HG03432 (cell line): Measurements from ENCODE around the gene CHID1.

ENCODE experiments used
- ATAC-seq: cut with Tn5 transposase; IDR thresholded peaks from one replicate; pipeline ENCODE4 v1.9.1; 2021; ENCODE audit warnings: mild to moderate bottlenecking, moderate library complexity; ENCODE audit not compliant: unreplicated experiment

Gene CHID1

GRCh38 chr11:933142-933851 is 22.7 kb upstream of the CHID1 start:
- ATAC-seq: no peak

DNA sequence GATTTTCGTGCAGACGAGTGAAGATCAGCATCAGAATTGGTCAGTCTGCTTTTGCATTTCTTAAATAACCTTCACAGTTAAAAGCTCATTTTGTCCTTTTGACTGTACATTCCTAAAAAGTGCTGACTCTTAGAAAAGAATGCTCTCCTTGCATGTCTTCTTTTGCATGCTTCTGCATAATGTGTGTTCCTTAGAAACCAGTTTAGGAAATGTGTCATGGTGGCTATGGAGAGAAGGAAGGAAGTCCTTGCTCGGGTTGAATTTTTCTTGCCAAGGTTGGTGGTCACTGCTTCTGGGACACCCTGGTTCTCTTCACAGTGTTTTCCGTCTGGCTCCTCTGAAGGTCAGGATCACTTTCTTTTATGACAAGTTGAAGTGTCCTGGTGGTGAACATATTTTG is 21.8 kb upstream of the CHID1 start:
- ATAC-seq: no peak

DNA sequence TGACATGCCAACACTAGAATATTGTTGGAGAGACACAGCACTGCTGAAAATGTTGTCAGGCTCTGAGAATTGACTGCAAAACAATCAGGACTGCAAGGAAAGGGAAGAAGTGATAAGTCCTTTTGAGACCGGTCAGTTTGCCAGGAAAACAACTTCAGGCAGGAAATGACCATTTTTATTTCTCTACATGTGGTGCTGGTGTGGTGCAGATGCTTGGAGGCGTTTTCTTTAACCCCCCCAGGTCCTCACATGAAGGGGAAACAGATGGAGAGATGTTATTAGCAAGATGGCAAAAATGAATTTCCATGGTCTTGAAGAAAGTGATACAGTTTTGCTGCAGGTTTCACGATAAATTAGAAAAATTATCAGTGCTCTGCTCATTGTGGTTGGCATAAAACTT is 20.8 kb upstream of the CHID1 start:
- no peak for ATAC-seq

GRCh38 chr11:929405-929804 is 18.8 kb upstream of the CHID1 start:
- no peak for ATAC-seq

DNA sequence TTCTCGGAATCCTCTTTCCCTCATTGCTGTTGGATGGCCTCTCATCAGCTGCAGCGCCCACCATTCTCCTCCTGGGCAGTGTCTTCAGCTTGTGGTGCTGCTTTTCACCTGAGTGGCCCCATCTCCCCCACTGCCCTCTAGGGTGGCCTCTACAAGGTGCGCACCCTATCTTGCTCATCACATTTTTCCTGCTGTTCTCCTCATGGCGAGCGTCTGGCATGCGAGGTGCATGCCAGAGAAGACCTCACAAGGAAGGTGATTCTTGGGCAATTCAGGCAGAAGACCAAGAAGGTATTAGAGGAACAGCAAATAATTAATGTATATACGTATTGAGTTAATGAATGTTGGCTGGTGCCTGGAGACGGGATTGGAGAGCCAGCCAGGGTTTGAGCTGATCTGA is 18.2 kb upstream of the CHID1 start:
- ATAC-seq: no peak

- no peak for ATAC-seq
These were observed 17.3 kb upstream of the CHID1 start for GRCh38 chr11:927871-928270.

DNA sequence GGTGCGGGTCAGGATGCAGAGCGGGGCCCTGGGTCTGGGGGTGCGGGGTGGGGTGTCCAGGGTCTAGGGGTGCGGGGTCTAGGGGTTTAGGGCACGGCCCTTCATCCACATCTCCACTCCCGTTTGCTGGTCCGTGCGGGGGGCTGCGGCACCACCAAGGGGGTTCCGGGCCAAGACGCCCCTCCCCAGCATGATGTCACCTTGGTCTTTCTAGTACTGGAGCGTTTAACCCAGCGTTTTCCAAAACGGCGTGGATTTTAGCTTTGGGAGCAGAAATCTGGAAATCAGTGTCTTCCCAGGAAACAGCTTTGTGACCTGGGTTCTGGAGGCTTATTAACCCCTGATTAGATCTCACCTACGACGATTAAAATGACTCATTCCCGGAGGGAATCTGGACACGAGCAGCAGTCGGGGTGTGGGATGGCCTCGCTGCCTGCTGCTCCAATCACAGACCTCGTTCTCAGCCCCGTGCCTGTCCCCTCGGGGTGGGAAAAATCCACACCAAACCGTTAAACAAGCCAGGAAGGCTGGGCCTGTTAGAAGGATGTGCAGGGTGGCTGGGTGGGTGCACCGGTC is 15.8 kb upstream of the CHID1 start:
- no peak for ATAC-seq

GRCh38 chr11:925496-926301 is 15.1 kb upstream of the CHID1 start, which contains the start of gene AP2A2:
Gene AP2A2, plus strand, starts transcription at chr11:925870. Its CDS starts 152 bp downstream, at chr11:926022.
- peak; percentile 79 for ATAC-seq

GRCh38 chr11:925158-925495 is 14.5 kb upstream of the CHID1 start:
- ATAC-seq: no peak

DNA sequence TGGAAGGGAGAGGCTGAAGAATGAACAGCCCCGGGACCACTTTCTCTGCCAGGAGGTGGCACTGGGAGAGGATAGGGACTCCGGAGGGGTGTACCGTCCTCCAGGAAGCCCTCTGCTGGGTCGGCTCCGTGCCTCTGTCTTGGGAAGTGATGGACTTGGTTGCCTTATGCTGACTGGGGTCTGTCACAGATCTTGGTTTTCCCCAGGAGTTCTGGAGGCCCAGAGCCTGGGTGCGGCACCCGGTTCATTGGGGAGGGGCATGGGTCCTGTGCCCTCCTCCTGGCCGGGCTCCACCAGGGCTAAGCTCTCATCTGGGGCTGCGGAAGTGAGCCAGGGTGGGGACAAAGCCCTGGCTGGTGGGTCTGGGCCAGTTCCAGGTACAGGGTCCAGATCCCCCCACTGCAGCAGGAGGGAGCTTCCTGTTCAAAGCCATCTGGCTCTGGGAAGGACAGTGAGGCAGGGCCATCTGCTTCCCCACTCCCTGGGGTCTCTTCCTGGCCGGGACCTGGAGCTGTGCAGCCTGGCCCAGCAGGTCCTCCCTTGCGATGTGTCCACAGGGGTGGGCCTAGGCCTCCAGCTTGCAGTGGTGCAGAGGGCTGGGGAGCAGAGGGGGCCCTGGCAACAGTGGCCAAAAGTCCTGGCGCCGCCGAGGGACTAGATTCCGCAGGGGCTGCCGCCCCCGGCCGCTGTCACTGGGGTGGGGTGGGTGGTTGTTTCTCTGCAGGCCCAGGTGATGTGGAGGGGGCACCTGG is 14.0 kb upstream of the CHID1 start:
- no peak for ATAC-seq

GRCh38 chr11:923691-924405 is 13.2 kb upstream of the CHID1 start:
- ATAC-seq: no peak

GRCh38 chr11:921921-922678 is 11.5 kb upstream of the CHID1 start:
- ATAC-seq: no peak

DNA sequence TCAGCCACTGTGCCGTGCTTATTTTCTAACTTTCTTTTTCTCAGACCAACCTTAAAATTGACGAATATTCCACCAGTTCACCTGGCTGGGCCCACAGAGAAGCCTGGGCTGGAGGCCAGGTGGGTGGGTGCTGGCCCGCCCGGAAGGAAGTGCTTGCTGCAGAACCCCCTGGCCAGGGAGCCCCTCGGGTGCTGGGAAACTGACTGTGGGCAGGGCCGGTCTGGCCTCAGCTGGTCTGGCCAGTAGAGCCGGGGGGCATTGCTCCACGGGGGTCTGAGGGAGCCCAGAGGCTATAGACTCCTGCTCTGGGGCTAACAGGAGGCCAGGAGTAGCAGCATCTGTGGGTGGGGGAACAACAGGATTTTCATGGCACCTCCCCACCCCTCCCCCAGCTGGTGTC is 6.8 kb upstream of the CHID1 start:
- ATAC-seq: no peak

DNA sequence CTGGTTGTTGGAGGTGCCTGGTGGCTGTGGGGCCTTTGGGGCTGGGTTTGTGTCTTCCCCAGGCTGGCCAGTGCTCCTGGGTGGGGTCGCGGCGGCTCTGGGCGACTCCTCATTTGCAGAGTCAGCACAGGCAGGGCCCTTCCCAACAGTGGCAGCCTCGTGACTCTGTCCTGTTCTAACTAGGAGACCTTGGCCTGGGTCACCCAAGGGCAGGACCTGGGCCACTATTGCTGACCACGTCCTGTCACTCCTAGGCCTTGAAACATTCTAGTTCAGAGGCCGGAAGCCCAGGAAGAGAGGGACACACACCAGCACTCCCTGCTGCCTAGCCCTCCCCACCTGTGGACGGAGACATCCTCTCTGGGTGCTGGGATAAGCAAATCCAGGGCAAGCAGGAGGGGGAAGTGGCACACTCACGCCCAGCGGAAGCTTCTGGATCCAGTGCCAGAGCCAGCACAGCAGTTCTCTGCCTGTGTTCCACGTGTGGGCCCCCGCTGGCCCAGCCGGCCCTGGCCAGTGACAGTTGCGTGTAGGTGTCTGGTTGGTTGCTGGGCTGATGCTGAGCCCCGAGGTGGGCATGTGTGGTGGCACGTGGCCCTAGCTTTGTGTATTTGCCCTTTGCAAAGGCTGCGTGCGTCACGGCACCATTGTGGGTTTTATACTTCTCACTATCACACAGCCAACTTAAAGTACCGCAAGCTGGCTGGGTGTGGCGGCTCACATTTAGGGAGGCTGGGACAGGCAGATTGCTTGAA is 4.3 kb upstream of the CHID1 start:
- ATAC-seq: no peak

GRCh38 chr11:914204-914603 is 3.6 kb upstream of the CHID1 start:
- ATAC-seq: no peak

GRCh38 chr11:913043-913442 is 2.4 kb upstream of the CHID1 start:
- ATAC-seq: no peak

- ATAC-seq: no peak
These were observed 1.7 kb upstream of the CHID1 start for GRCh38 chr11:912266-912665.

DNA sequence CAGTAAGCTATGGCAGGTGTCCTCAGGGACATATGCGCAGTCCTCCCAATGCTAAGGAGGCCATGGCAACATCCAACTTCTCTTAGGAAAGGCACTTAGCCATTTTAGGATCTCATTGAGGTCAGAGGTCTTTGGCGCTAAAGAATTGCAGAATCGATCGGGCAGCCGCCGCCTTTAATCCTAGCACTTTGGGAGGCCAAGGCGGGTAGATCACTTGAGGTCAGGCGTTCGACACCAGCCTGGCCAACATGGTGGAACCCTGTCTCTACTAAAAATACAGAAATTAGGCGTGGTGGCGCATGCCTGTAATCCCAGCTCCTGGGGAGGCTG is 1.2 kb upstream of the CHID1 start:
- no peak for ATAC-seq

DNA sequence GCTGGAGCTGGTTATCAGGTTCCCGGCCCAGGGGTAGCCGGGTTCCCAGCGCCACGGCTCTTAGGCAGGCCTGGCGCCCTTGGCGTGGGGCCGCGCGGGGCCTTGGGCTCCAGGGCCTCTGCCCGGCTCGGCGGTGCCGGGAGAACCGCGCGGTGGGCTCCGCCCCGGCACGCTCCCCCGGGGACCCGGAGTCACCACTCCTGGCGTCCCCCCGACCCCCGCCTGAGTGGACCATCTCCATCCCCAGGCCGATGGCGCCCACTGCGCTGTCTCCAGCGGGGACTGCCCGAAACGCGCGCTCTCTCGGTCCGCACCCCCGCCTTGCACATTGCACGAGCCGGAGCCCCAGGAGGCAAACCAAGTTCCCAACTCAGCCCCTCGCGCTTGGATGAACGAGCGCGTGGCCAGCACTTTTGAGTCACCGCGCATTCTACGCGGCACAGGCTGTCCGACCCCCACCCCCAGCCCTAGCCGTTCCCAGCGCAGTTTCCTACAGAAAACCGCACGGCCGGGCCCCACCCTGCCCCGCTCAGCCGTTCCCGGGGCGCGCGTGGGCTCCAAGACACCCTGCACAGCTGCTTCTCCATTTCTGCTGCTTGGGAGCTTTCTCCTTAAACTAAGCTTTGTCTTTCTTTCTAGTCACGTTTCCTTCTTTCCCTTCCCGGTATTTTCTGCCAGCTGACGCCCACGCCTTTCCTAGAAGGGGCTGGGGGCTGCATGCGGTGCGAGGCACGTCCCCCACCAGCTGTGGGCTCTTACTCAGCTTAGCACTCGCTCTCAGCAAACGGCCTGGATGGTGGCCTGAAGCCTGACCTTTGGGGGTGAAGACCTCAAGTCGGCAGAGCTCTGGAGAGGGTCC is 650 bp upstream of the CHID1 start:
- no peak for ATAC-seq
